GM21381 (cell line): ENCODE measurements around the gene MT1B.
"Not testable (repeated sequence)": the region's sequence is repeated elsewhere in the genome, so short reads cannot be mapped to it uniquely, and the experiment has no call there.

Experiments used
- ATAC-seq: cut with Tn5 transposase; IDR thresholded peaks from one replicate; pipeline ENCODE4 v1.9.1; 2021; ENCODE audit warnings: mild to moderate bottlenecking, moderate library complexity; ENCODE audit not compliant: unreplicated experiment

MT1B gene

GRCh38 chr16:56618138-56618537 is 33.5 kb upstream of the MT1B start:
- no peak for ATAC-seq

DNA sequence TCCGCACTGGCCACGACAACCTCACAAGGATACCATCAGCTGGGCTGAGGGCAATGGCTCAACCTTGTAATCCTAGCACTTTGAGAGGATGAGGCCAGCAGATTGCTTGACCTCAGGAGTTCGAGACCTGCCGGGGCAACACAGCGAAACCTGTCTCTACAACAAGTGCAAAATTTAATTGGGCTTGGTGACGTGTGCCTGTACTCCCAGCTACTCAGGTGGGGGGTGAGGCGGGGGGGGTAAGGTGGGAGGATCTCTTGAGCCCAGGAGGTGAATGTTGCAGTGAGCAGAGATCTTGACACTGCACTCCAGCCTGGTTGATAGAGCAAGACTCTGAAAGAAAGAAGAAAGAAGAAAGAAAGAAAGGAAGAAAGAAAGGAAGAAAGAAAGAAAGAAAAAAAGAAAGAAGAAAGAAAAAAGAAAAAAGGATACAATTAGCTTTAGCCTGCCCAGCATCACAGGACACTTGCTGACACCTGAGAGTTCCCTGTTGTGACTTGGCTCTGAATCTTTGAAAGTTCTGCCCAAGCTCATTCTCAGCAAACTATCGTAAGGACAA is 31.3 kb upstream of the MT1B start:
- ATAC-seq, result no peak

GRCh38 chr16:56621665-56622445 is 29.8 kb upstream of the MT1B start:
- not testable (repeated sequence) for ATAC-seq

DNA sequence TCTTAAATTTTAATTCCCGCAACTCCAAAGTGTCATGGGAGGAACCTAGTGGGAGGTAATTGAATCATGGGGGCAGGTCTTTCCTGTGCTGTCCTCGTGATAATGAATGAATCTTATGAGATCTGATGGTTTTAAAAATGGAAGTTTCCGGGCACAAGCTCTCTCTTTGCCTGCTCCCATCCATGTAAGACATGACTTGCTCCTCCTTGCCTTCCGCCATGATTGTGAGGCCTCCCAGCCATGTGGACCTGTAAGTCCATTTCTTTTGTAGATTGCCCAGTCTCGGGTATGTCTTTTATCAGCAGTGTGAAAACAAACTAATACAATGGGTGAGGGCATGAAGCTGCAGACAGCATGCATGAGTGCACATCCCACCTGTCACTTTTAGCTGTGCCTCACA is 28.5 kb upstream of the MT1B start:
- ATAC-seq, result not testable (repeated sequence)

DNA sequence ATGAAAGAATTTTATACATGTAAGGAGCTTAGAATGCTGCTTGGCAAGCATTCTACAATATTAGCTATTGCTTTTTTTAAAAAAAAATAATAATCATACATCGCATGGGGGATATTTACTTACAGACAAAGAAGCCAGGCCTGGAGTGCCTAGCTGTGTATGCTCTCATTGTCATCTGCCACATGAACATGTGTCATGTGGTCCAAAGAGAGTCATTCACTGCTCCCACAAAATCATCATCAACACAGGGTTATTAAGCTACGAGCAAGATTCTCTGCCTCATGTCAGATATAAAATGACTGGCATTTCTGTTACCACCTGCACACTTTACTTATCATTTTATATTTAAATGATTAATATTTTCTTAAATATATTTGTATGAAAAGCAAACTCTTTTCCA is 28.0 kb upstream of the MT1B start:
- ATAC-seq, result no peak

DNA sequence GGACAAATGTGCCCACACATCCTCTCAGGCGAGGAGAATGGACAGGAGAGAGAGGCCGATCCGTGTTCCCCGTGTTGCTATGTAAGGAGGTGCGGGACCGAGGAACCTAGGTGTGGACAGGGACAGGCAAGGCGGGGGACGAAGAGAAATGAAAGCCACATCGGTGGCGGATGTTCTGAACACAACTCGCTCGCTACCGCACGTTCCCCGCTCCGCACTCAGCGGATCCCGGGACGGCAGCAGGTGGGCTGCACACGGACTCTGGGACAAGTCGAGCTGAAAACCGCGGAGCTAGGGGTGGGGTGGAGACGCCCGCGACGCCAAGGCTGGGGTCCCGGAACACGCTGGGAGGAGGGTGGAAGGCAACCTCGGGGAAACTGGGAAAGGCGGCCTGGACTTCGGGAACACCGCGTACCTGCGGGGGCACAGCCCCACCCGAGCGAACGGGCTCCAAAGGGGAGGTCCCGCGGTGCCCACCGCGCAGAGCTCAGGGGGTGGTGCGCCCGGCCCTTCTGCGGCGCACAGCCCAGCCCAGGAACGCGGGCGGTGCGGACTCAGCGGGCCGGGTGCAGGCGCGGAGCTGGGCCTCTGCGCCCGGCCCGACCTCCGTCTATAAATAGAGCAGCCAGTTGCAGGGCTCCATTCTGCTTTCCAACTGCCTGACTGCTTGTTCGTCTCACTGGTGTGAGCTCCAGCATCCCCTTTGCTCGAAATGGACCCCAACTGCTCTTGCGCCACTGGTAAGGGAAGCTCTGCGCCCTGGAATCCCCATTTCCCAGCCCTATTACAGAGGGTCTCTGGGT is 26.3 kb upstream of the MT1B start, which contains the start of gene MT1E:
Gene MT1E (plus strand): TSS at position 642 of the 803 bp plus-strand sequence. CDS start 71 bp downstream, at position 713.
- ATAC-seq, result peak; percentile 53

DNA sequence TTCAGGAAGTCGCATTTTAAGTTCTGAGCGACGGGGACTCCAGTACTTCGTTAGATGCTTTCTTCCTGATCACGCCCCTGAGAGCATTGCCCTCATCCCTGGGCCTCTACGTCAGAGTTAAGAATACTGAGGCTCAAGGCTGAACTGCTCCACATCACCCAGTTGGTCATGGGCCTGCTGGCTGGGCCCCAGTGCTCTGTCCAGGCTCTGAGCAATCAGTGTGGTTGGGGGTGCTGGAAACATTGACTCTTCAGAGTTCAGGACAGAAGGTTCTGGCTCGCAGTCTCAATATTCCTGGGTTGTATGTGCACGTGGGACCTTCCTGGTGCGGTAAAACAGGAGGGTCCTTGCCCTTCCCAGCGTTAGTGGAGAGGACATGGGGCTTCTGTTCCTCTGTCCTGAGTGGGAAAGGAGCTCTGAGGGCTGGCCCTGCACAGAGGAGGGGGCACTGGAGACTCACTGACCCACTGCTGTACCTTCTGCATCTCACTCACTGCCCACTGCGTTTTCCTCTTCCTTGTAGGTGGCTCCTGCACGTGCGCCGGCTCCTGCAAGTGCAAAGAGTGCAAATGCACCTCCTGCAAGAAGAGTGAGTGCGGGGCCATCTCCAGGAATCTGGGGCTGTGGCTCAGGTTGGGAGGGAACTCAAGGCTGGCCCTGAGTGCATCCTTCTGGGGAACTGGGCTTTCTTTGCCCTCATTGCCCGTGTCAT is 25.6 kb upstream of the MT1B start:
- ATAC-seq, result peak; percentile 5

- no peak for ATAC-seq
Measured at GRCh38 chr16:56626685-56627084, 25.0 kb upstream of the MT1B start.

GRCh38 chr16:56628486-56629350 is 23.0 kb upstream of the MT1B start:
- ATAC-seq, result no peak

DNA sequence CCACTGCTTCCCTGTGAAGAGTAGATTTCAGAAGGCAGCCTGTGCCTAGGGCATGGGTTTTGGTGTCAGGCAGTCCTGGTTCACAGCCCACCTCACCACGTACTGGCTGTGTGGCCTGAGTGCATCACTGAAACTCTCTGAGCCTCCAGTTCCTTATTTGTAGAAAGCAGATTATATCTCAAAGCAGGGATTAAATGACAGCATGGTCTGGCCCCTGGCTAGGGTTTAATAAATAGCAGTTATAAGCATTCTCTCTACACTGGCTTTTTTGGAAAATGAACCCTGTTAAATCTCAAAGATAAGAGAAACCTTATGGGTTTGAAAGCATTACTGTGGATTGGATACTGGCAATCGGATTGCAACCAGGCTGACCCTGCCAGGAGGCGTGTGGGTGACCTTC is 22.2 kb upstream of the MT1B start:
- no peak for ATAC-seq

GRCh38 chr16:56630134-56630533 is 21.6 kb upstream of the MT1B start:
- ATAC-seq, result peak; percentile 64

GRCh38 chr16:56631197-56631596 is 20.5 kb upstream of the MT1B start:
- no peak for ATAC-seq

- ATAC-seq, result no peak
Measured at GRCh38 chr16:56631832-56632155, 19.9 kb upstream of the MT1B start.

GRCh38 chr16:56632156-56632847 is 19.4 kb upstream of the MT1B start, which contains the start of gene MT1M:
Gene MT1M (plus strand): TSS chr16:56632659. CDS start chr16:56632732, 73 bp downstream.
- ATAC-seq, result no peak

- ATAC-seq, result no peak
Measured at GRCh38 chr16:56632848-56633365, 18.8 kb upstream of the MT1B start.

- no peak for ATAC-seq
Measured at GRCh38 chr16:56633535-56633934, 18.2 kb upstream of the MT1B start.

DNA sequence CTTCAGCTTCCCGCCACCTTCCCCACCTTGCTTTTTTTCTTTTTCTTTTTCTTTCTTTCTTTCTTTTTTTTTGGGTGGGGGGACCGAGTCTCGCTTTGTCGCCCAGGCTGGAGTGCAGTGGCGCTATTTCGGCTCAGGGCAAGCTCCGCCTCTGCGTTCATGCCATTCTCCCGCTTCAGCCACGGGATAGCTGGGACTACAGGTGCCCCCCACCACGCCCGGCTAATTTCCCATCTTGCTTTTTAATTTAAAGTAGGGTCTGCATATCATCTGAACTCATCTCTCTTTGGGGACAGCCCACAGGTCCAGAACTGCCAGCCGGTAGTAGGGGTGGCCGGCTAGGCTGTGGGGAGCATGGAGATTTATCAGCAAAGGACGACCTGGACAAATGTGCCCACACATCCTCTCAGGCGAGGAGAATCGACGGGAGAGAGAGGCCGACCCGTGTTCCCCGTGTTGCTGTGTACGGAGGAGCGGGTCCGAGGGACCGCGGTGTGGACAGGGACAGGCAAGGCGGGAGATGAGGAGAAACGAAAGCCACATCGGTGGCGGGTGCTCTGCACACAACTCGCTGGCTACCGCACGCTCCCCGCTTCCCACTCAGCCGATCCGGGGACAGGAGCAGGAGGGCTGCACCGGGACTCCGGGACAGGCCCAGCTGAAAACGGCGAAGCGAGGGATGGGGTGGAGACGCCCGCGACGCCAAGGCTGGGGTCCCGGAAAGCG is 16.8 kb upstream of the MT1B start:
- ATAC-seq, result no peak

DNA sequence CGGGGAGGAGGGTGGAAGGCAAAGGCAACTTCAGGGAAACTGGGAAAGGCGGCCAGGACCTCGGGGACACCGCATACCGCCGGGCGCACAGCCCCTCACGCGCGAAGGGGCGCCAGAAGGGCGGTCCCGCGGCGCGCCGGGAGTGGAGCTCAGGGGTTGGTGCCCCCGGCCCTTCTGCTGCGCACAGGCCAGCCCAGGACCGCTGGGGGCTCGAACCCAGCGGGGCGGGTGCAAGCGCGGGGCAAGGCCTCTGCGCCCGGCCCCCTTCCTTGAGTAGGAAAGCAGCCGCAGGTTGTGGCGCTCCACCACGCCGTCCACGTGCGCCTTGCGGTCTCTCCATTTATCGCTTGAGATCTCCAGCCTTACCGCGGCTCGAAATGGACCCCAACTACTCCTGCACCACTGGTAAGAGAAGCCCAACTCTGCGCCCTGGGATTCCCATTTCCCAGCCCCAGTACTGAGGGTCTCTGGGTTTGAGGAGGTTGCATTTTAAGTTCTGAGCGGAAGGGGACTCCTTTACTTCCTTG is 16.2 kb upstream of the MT1B start:
- no peak for ATAC-seq
